SH-SY5Y (cell line): ENCODE results near the gene FRMD8.

ENCODE experiments used
- GATA2 ChIP-seq: IDR thresholded peaks from 2 replicates; pipeline ENCODE4 v1.6.1; 2011; ENCODE audit warnings: mild to moderate bottlenecking, low read depth, low read length
- GATA3 ChIP-seq: IDR thresholded peaks from 2 replicates; pipeline ENCODE4 v1.6.1; 2011; ENCODE audit warnings: low read depth, mild to moderate bottlenecking, low read length, moderate library complexity

GRCh38 chr11:65445604-65446445 is 59.4 kb downstream of the FRMD8 start:
- TF ChIP-seq GATA2, result no peak
- no peak for TF ChIP-seq GATA3
